HG02973 (cell line): ENCODE results near the gene ZNF483.
A peak's percentile ranks its signal among the peaks of the same experiment; 100 is the strongest.
"Not testable (repeated sequence)": the region's sequence is repeated elsewhere in the genome, so short reads cannot be mapped to it uniquely, and the experiment has no call there.

Experiments used
- ATAC-seq: cut with Tn5 transposase; IDR thresholded peaks from one replicate; pipeline ENCODE4 v1.9.1; 2021; ENCODE audit warnings: moderate library complexity; ENCODE audit not compliant: unreplicated experiment

ZNF483 gene

DNA sequence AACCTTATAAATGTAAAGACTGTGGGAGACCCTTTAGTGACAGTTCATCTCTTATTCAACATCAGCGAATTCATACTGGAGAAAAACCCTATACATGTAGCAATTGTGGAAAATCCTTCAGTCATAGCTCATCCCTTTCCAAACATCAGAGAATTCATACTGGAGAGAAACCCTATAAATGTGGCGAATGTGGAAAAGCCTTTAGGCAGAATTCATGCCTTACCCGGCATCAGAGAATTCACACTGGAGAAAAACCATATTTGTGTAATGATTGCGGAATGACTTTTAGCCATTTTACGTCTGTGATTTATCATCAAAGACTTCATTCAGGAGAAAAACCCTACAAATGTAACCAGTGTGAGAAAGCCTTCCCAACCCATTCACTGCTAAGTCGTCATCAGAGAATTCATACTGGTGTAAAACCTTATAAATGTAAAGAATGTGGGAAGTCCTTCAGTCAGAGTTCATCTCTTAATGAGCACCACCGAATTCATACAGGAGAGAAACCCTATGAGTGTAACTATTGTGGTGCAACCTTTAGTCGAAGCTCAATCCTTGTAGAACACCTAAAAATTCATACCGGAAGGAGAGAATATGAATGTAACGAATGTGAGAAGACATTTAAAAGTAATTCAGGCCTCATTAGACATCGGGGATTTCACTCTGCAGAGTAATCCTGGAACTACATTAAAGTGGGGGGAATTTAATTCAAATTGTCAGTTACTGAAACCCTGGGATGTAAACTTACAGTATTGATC is 17.7 kb downstream of the ZNF483 start:
- ATAC-seq: no peak

DNA sequence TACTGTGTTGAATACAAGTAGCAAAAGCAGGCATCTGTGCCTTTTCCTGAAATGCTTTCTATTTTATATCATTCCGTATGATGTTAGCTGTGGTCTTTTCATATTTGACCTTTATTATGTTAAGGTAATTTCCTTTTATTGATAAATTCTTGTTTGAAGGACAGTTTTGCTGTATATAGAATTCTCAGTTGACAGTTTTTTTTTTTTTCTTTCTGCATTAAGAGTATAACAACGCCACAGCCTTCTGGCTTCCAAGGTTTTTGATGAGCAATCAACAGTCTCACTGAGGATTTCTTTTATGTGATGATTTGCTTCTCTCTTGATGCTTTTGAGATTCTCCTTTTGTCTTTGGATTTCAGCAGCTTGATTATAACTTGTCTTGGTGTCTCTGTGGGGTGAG is 23.6 kb downstream of the ZNF483 start:
- no peak for ATAC-seq

DNA sequence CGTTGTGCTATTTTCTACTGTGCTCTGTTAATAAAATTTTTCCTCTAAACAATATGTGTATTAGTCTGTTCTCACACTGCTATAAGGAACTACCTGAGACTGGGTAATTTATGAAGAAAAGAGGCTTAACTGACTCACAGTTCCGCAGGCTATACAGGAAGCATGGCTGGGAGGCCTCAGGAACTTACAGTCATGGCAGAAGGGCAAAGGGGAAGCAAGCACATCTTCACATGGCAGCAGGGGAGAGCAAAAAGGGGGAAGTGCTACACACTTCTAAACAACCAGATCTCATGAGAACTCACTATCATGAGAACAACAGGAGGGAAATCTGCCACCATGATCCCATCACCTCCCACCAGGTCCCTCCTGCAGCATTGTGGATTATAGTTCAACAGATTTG is 30.4 kb downstream of the ZNF483 start:
- ATAC-seq: not testable (repeated sequence)

DNA sequence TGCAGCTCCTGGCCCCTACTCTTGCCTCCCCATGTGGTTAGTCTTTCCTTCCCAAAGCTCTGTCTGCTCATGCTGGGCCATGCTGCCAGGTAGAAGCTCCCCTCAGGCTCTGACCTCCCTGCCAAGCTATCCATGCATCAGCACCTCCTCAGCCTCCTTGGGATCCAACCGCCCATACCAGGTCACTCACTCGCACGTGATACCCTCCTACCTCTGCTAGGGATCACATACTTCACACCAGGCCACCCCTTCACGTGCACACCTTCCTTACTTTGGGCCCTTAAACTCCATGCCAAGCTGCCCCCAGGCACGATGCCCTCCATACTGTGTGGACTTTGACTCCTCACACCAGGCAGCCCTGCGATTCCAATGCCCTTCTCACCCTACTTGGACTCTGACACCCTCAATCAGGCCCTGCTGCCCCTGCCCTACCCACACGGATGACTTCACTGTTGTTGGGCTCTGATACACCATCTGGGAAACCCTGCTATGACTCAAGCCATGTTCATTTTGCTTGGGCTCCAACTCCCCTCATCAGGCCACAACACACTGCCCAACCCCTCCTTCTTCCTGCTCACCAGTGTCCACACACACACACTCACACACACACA is 34.1 kb downstream of the ZNF483 start:
- no peak for ATAC-seq

DNA sequence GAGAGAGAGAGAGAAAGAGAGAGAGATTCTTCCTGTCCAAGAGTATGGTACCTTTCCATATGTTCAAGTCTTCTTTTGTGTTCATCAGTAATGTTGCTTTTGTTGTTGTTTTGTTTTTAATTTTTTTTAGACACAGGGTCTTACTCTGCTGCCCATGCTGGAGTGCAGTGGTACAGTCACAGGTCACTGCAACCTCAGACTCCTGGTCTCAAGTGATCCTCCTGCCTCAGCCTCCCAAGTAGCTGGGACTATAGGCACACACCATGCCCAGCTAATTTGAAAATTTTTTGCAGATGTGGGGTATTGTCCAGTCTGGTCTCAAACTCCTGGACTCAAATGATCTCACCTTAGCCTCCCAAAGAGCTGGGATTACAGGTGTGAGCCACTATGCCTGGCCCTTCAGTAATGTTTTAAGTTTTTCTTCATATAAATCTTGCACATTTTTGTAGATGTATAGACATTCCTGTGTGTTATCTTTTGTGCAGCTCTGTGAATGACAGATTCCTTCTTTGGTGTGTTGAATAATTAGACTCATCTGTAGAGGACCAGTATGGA is 36.3 kb downstream of the ZNF483 start:
- no peak for ATAC-seq

DNA sequence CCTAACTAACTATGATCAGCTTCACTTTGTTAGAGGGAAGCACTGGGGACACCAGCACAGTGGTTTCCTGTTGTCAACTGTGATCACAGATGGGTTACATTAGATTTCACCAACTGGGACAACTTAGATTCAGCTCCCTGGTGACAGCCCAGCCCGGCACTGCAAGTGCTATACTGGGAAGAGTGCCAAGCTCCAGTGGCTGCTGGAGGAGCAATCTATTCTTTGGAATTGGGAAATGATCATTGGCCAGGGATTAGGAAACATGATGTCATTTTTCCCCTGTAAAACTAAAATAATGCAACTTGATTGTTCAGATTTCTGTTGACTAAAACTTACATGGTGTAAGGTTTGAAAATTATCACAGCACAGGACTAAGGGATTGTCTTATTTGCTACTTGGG is 41.3 kb downstream of the ZNF483 start:
- no peak for ATAC-seq

DNA sequence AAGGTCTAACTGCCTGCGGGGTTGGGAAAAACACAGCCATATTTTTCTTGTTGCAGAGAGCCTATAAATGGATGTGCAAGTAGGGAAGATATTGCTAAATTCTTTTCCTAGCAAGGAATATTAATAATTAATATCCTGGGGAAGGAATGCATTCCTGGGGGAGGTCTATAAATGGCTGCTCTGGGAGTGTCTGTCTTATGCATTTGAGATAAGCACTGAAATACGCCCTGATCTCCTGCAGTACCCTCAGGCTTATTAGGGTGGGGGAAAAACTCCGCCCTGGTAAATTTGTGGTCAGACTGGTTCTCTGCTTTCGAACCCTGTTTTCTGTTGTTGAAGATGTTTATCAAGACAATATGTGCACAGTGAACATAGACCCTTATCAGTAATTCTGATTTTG is 43.1 kb downstream of the ZNF483 start:
- not testable (repeated sequence) for ATAC-seq

DNA sequence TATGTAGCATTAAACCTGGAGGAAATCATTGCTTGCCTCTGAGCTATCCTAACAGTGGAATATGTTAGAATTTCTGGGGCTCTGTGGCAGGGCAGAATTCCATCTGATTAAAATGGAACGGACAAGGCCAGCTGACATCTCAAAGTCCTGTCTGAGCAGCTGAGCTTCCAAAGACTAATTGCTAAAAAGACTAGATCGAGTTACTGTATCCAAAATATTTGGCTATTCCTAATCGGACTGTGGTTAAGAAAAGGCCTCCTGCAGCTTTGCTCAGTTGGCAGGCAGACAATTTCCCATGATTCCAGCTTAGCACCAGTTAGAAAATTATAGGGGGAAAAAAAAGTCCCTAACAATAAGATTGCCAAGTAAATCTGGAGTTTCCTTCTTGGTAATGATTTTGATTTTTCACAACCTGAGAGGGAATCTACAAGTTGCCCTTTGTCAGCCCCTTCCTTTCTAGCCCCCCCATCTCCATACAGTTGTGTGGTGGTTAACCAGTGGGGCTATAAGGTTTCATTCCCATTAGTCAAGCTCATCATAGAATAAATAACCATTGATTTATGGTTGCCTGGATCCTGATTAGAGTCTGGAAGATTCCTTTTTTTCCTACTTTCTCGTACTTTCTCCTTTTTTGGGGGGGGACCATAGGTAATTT is 48.1 kb downstream of the ZNF483 start:
- ATAC-seq: no peak

DNA sequence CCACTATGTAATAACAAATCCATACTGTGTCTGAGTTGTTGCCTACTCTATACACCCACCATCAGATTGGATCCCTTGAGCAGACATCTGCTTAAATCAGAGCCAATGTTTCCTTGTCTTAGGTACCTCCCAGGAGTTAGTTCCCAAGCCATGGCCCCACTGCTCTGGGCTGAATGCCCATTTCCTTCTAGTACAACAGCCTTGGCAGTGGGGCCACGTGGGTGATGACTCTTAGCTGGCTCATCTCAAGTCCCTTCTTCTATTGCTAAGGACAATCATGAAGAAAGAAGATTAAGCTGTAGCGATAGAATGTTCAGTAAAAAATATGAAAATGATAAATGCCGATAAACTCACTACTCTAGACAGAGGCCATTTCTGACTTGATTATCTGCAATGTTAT is 57.9 kb downstream of the ZNF483 start:
- no peak for ATAC-seq

DNA sequence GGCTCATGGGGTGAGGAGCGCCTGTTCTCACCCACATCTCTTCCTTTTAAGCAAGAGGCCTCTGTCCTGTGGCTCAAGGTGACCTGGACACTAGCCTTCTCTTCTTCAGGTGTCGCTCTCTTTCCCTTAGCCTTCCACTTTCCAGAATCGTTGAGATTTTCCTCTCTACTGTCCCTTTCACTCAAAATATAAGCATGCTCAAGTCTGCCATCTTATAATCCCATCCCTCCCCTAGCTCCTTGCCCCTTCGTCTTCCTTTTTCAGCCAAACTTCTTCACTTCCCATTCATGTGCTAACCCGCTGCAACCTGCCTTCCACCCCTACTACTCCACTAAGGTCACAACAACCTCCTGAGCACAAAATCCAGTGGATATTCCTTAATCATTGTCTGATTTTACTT is 61.4 kb downstream of the ZNF483 start:
- no peak for ATAC-seq

DNA sequence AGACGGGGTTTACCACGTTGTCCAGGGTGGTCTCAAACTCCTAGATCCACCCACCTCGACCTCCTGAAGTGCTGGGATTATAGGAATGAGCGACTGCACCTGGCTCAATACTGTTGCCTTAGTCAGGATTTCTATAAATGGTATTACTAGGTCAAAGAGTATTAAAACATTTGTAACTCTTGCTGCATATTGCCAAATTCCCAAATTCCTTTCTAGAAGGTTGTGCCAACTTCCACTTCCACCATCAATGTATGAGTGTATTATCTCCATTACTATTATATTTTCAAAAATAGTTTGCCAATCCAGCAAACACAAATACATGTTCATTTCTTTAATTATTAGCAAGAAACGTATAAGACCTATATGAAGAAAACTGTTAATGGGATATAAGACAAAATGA is 63.9 kb downstream of the ZNF483 start:
- ATAC-seq: no peak

DNA sequence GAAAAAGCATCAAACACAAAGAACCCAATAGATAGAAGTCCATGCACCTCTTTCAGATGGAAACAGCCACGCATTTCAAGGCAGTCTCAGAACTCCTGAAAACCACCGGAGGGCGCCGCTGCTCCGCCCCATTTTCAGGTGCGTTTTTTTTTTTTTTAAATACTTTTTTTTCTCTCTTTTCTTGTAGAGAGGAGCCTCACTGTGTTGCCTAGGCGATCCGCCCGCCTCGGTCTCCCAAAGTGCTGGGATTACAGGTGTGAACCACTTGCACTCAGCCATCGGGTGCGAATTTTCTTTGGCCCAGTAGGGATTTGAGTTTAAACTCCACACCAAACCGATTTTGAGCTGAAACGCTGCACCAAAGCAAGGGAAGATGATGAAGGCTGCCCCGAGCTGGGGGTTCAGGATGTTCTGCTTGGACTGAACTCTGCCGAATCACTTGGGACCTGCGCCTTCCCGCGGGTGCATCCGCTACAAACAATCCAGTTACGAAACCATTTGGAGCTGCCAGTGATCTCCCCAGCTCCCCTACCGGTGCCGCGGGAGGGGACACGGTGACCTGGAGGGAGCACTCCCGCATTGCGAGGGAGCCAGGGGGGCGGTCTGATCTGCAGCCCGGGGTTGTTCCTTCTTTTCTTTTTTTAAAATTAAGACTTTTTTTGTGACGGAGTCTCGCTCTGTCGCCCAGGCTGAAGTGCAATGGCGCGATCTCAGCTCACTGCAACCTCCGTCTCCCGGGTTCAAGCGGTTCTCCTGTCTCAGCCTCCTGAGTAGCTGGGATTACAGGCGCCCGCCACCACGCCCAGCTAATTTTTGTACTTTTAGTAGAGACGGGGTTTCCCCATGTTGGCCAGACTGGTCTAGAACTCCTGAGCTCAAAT is 73.1 kb downstream of the ZNF483 start:
- ATAC-seq: peak; percentile 44

DNA sequence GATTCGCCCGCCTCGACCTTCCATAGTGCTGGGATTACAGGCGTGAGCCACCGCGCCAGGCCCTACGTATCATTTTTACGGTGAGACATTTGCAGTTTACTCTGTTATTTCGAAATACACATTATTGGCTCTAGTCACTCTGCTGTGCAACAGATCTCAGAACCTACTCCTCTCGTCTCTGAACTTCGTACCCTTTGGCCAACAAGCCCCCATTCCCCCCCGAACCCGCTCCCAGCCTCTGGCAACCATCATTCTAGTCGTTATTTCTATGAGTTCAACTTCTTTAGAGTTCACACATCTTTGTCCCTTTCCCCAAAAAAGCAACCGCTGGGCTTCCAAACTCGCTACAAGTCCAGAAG is 73.7 kb downstream of the ZNF483 start:
- no peak for ATAC-seq

DNA sequence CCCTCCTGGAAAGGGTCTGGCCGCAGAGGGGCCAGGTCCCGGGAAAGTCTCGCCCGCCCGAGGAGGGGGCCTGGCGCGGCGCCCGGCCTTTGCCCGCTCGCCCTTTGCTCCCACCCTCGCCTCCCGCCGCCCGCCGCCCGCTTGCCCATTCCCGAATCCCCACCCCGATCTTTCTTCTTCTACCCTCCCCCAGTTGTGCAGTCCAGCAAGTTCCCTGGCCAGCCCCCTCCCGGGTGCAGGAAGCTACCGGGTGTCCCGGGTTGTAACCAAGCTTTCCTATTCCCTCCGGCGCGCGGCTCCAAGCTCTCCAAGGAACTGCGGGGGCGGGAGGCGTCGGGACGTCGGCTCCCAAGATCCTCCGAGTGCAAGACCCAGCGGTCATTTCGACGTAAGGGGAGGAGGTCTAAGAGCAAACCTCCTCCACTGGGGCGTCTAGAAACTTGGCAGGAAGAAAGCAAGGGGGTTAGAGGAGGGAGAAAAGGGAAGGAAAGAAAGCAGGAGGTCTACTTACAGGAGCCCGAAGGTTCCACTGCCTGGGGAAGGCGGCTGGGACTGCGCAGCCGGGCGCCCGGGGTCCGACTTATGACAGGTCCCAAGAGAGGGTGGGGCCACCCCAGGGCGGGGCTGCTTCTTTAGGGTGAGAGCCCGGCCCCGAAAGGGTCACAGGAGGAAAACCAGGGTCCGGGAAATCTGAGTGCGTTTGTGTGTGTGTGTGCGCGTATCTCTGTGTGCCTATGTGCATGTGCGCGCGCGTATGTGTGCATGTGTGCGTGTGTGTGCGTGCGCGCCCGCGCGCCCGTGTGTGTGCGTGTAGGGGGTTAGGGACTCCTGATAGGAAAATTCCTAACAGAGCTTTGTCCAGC is 74.3 kb downstream of the ZNF483 start, which contains the start of gene PTGR1:
Gene PTGR1 (minus strand): TSS at position 556 of the 863 bp plus-strand sequence. CDS start 2,225 bp downstream, outside the sequence.
- no peak for ATAC-seq

DNA sequence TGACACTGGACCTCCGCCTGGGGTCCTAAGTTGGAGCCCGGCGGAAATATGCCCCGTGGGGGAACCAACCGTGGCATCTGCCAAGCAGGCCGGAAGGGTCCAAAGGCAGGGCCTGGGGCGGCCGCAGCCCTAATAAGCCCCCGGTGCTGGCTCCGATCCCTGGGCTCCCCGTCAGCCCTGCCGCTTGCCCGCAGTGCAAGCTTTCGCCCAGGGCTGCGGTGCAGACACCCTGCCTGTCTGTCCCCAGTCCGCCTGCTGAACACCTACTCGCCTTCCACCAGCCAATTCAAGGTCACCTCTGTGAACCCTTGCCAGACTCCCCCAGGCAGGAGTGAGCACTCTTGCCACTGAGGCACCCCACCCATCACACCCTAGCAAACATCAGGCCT is 75.0 kb downstream of the ZNF483 start:
- ATAC-seq: no peak

DNA sequence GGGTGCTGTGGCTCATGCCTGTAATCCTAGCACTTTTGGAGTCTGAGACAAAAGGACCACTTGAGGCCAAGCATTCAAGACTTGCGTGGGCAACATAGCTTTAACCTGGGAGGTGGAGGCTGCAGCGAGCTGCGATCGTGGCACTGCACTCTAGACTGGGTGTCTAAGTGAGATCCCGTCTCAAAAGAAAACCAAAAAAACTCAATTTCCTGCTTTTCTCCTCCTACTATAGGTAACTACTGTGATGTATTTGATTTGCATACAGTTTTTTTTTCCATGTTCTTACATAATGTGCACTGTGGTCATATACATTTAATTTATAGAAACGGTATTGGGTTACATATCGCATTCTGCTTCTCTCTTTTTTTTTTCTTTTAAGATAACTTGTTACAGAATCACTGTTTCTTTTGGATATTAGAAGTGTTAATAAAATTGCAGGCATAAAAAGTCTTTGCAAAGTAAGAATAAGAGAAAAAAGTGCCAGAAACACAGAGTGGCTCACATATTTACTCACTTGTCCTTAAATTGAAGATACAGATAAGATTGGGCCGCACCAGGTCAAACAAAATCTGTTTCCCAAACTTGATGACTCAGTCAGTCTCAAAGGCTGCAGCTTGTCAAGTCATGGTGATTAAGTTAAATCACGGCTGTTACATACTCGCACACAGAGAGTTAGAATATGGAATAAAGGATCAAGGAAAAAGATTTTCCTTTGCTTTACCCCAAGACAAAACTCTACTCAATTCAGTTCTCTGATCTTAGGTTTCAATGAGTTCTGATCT is 76.4 kb downstream of the ZNF483 start:
- no peak for ATAC-seq

DNA sequence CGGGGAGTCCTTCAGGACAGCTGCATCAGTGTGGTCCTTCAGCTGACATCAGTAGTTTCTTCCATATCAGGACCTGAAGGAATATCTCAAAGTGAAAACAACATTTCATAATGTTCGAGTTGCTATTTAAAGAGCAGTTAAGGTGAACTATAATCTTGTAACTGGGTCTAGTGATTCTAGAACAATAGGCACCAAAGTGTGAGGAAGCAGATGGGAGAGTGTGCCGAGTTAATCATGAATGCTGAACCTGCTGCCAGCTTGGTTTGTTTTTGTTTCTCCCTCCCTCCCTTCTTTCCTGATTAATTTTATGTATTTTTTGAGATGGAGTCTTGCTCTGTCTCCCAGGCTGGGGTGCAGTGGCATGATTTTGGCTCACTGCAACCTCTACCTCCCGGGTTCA is 78.1 kb downstream of the ZNF483 start:
- no peak for ATAC-seq

DNA sequence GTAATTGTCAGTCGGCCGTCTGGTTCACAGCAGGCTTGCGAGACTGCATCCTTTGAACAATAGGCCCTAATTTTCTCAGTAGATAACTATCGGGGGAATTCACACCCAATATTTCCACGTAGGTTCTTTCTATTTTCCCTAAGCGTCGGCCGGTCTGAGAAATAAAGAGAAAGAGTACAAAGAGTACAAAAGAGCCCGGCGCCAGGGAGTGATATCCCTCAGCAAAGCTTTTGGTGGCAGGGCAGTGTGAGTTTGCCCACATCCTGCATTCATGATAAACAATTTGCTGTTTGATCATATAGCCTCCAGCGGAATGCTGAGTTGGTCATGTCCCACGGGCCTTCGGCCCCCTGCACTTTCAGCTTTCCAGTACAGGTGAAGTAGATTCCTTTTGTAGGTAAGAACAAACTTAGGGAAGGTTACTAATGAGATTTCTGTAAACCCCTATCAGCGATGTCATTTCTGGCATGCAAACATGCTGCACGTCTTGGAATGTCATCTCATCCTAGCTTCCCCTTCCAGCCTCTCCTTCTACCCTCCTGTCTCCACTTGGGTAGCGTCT is 79.2 kb downstream of the ZNF483 start:
- ATAC-seq: no peak

DNA sequence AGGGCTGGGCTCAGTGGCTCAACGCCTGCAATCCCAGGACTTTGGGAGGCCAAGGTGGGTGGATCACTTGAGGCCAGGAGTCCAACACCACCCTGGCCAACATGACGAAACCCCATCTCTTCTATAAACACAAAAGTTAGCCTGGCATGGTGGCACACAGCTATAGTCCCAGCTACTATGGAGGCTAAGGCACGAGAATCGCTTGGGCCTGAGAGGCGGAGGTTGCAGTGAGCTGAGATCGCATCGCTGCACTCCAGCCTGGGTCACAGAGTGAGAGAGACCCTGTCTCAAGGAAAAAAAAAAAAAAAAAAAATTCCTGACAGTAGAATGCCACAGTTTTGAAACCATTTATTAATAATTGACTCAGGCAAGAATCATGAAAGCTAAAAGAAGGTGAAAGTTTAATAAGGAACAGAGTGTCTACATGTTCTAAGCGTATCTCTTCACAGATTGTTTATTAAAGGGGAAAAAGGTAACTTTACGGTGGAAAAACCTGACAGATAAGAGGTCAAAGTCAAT is 80.1 kb downstream of the ZNF483 start:
- ATAC-seq: no peak
